NCI-H526 treated with DMSO at 0.1 percent for 48 hours (cell line): Measurements from ENCODE around the gene ATRIP.

ENCODE experiments used
- DNase-seq: peaks from one replicate; lab custom pipeline; 2025; lab: John Stamatoyannopoulos, UW

The ATRIP gene

GRCh38 chr3:48504051-48504946 is 57.8 kb downstream of the ATRIP start, which contains the start of gene SHISA5:
TSS of gene SHISA5 (minus strand) at chr3:48504174. CDS start at chr3:48504094, 80 bp downstream.
- DNase-seq = no peak

- DNase-seq = no peak
Measured at GRCh38 chr3:48505146-48505545, 58.6 kb downstream of the ATRIP start.

- no peak for DNase-seq
Measured at GRCh38 chr3:48505968-48506504, 59.5 kb downstream of the ATRIP start.

- DNase-seq = no peak
Measured at GRCh38 chr3:48507256-48508061, 60.9 kb downstream of the ATRIP start.

- DNase-seq = no peak
Measured at GRCh38 chr3:48511551-48511950, 65.0 kb downstream of the ATRIP start.

- DNase-seq = no peak
Measured at GRCh38 chr3:48514431-48515227, 68.1 kb downstream of the ATRIP start.
